ENCODE results near the gene MRAP2.
"Not testable (repeated sequence)": the region's sequence is repeated elsewhere in the genome, so short reads cannot be mapped to it uniquely, and the experiment has no call there.

Gene MRAP2

DNA sequence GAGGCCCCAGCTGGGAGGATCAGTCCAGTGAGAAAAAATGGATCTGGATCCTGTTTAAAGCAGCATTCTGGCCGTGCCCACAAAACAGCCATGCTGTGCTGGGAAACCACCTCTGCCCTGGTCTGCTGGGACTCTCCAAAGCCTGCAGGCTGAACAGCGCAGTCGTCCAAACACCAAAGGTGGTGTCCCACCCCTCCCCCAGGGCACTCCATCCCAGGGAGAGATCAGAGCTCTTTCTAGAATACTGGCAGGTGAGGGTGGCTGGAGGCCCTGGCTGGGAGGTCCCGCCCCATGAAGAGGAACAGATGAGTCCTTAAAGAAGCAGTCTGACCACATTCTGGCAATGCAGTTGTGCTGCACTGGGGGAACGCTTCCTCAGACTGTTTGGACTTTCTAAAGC is 84.6 kb downstream of the MRAP2 start:
- Histone ChIP-seq H3K4me1 (no peaks in the 10 kb centered on the region), H3K4me3 (ENCODE audit: low read depth, low read length) (no peak overlapping the region), H3K9ac (no peak overlapping the region), H3K27ac (no peak overlapping the region), H3K4me2 (ENCODE audit: low read length) (no peak overlapping the region), H2AFZ (no peak overlapping the region), H3K79me2 (no peaks in the 10 kb centered on the region), H3K9me3 (ENCODE audit: control insufficient read depth, low read length) (no peaks in the 10 kb centered on the region), H3K27me3 (ENCODE audit: control insufficient read depth, insufficient read depth, low read length) (no peaks in the 10 kb centered on the region), H3K36me3 (ENCODE audit: control insufficient read depth, insufficient read depth, low read length) (no peaks in the 10 kb centered on the region)
- TF ChIP-seq, protein P1, sequence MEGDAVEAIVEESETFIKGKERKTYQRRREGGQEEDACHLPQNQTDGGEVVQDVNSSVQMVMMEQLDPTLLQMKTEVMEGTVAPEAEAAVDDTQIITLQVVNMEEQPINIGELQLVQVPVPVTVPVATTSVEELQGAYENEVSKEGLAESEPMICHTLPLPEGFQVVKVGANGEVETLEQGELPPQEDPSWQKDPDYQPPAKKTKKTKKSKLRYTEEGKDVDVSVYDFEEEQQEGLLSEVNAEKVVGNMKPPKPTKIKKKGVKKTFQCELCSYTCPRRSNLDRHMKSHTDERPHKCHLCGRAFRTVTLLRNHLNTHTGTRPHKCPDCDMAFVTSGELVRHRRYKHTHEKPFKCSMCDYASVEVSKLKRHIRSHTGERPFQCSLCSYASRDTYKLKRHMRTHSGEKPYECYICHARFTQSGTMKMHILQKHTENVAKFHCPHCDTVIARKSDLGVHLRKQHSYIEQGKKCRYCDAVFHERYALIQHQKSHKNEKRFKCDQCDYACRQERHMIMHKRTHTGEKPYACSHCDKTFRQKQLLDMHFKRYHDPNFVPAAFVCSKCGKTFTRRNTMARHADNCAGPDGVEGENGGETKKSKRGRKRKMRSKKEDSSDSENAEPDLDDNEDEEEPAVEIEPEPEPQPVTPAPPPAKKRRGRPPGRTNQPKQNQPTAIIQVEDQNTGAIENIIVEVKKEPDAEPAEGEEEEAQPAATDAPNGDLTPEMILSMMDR (IDR thresholded peaks at IDR 0.05): no peak

DNA sequence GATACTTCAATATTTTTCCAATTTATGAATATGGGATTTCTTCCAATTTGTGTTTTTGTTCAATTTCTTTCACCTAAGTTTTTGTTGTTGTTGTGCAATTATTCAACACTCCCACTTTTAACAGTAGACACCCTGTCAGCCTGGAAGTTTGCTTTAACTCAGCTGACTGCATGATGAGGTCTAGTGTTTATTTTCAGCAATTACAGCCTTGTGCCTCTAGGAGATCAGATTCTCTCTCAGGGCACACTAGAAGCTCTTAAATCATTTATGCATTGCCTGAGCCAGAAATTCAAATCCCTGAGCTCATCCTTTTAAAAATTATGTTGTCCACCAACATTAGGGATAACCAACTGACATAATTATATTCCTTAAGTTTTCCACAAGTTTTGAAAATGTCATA is 85.7 kb downstream of the MRAP2 start:
- Histone ChIP-seq H3K4me2 (ENCODE audit: low read length) (no peak overlapping the region), H3K9me3 (ENCODE audit: control insufficient read depth, low read length) (no peaks in the 10 kb centered on the region), H3K27me3 (ENCODE audit: control insufficient read depth, insufficient read depth, low read length) (no peaks in the 10 kb centered on the region), H3K9ac (no peak overlapping the region), H3K79me2 (no peaks in the 10 kb centered on the region), H3K27ac (no peak overlapping the region), H2AFZ (no peak overlapping the region), H3K4me1 (no peaks in the 10 kb centered on the region), H3K4me3 (ENCODE audit: low read depth, low read length) (no peak overlapping the region), H3K36me3 (ENCODE audit: control insufficient read depth, insufficient read depth, low read length) (no peaks in the 10 kb centered on the region)
- TF ChIP-seq, protein P1 (IDR thresholded peaks at IDR 0.05): no peak

DNA sequence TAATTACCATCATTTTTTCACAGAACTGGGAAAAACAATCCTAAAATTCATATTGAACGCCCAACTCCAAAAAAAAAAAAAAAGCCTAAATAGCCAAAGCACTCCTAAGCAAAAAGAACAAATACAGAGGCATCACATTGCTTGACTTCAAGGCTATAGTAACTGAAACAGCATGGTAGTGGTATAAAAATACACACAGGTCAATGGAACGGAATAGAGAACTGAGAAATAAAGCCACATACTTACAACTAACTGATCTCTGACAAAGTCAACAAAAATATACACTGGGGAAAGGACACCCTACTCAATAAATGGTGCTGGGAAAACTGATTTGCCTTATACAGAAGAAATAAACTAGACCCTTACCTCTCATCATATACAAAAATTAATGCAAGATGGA is 89.6 kb downstream of the MRAP2 start:
- Histone ChIP-seq H3K27me3 (ENCODE audit: control insufficient read depth, insufficient read depth, low read length) (no peaks in the 10 kb centered on the region), H3K27ac (no peak overlapping the region), H2AFZ (no peak overlapping the region), H3K36me3 (ENCODE audit: control insufficient read depth, insufficient read depth, low read length) (no peaks in the 10 kb centered on the region), H3K4me1 (no peaks in the 10 kb centered on the region), H3K79me2 (no peaks in the 10 kb centered on the region), H3K4me3 (ENCODE audit: low read depth, low read length) (no peak overlapping the region), H3K4me2 (ENCODE audit: low read length) (no peak overlapping the region), H3K9ac (no peak overlapping the region), H3K9me3 (ENCODE audit: control insufficient read depth, low read length) (no peaks in the 10 kb centered on the region)
- TF ChIP-seq, protein P1 (IDR thresholded peaks at IDR 0.05): no peak

DNA sequence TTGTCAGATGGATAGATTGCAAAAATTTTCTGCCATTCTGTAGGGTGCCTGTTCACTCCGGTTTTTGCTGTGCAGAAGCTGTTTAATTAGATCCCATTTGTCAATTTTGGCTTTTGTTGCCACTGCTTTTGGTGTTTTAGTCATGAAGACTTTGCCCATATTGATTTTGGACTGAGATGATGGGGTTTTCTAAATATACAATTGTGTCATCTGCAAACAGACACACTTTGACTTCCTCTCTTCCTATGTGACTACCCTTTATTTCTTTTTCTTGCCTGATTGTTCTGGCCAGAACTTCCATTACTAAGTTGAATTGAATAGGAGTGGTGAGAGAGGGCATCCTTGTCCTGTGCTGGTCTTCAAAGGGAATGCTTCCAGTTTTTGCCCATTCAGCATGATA is 96.0 kb downstream of the MRAP2 start:
- not testable (repeated sequence) for H3K9ac ChIP-seq; H3K4me3 ChIP-seq (ENCODE audit: low read depth, low read length); H3K4me2 ChIP-seq (ENCODE audit: low read length); H3K27ac ChIP-seq; H3K9me3 ChIP-seq (ENCODE audit: control insufficient read depth, low read length); H3K36me3 ChIP-seq (ENCODE audit: control insufficient read depth, insufficient read depth, low read length); H3K27me3 ChIP-seq (ENCODE audit: control insufficient read depth, insufficient read depth, low read length); H3K79me2 ChIP-seq; H3K4me1 ChIP-seq; H2AFZ ChIP-seq

DNA sequence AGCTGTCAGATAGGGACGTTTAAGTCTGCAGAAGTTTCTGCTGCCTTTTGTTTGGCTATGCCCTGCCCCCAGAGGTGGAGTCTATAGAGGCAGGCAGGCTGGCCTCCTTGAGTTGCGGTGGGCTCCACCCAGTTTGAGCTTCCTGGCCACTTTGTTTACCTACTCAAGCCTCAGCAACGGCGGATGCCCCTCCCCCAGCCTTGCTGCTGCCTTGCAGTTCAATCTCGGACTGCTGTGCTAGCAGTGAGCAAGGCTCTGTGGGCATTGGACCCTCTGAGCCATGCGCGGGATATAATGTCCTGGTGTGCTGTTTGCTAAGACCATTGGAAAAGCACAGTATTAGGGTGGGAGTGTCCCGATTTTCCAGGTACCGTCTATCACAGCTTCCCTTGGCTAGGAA is 99.8 kb downstream of the MRAP2 start:
- H3K4me3 ChIP-seq (ENCODE audit: low read depth, low read length); H3K9ac ChIP-seq; H2AFZ ChIP-seq; H3K4me2 ChIP-seq (ENCODE audit: low read length); H3K27me3 ChIP-seq (ENCODE audit: control insufficient read depth, insufficient read depth, low read length); H3K4me1 ChIP-seq; H3K27ac ChIP-seq; H3K79me2 ChIP-seq; H3K36me3 ChIP-seq (ENCODE audit: control insufficient read depth, insufficient read depth, low read length); H3K9me3 ChIP-seq (ENCODE audit: control insufficient read depth, low read length): not testable (repeated sequence)

DNA sequence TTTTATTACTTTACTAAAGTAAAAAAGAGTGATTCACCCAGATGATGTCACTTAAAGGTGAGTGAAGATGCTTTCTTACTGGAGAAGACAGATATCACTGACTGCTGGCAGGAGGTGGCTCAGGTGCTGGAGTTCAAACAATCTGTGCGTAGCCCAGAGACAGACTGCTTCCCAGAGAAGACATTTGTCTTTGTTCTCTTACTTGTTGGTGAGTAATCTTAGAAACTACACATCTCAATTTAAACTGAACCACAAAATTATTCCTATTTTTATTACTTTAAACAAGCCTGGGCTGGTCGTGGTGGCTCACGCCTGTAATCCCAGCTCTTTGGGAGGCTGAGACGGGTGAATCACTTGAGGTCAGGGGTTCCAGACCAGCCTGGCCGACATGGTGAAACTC is 101.7 kb downstream of the MRAP2 start:
- TF ChIP-seq, protein P1 (IDR thresholded peaks at IDR 0.05): no peak
- H3K4me3 ChIP-seq (ENCODE audit: low read depth, low read length): no peak overlapping the region
- H3K4me1 ChIP-seq: no peaks in the 10 kb centered on the region
- no peaks in the 10 kb centered on the region for H3K27me3 ChIP-seq (ENCODE audit: control insufficient read depth, insufficient read depth, low read length)
- H3K27ac ChIP-seq: no peak overlapping the region
- H3K9ac ChIP-seq: no peak overlapping the region
- no peak overlapping the region for H3K4me2 ChIP-seq (ENCODE audit: low read length)
- no peaks in the 10 kb centered on the region for H3K36me3 ChIP-seq (ENCODE audit: control insufficient read depth, insufficient read depth, low read length)
- H3K79me2 ChIP-seq: no peaks in the 10 kb centered on the region
- H2AFZ ChIP-seq: no peak overlapping the region
- H3K9me3 ChIP-seq (ENCODE audit: control insufficient read depth, low read length): no peaks in the 10 kb centered on the region

Data from parathyroid adenoma (tissue), 2 donors.